HepG2 (cell line): ENCODE measurements around the gene RGP1. TPM values are rescaled to one million over a fixed set of nuclear protein-coding genes. Genes with fewer than 3 reads are reported as not detected.
A peak's percentile ranks its signal among the peaks of the same experiment; 100 is the strongest.

Source experiments
- AKNA ChIP-seq: sonication (generic); formaldehyde crosslinking; IDR thresholded peaks from 2 replicates; pipeline ENCODE4 v1.4.0; 2020; ENCODE audit warnings: missing genetic modification reagents, borderline replicate concordance
- BRCA1 ChIP-seq: sonication (generic); formaldehyde crosslinking; IDR thresholded peaks from 2 replicates; pipeline ENCODE4 v1.4.0; 2020; ENCODE audit warnings: missing genetic modification reagents
- FIP1L1 ChIP-seq: fragments of 200-400 bp; formaldehyde crosslinking; IDR thresholded peaks from 2 replicates; pipeline ENCODE4 v1.6.1; 2018; ENCODE audit warnings: low read depth, mild to moderate bottlenecking, low read length, moderate library complexity, borderline replicate concordance; ENCODE audit not compliant: insufficient read depth
- GATA4 ChIP-seq: sonication (generic); IDR thresholded peaks from 2 replicates; pipeline ENCODE4 v1.6.1; 2016; ENCODE audit warnings: antibody characterized with exemption, low read depth, borderline replicate concordance
- HDAC2 ChIP-seq: sonication (generic); formaldehyde crosslinking; IDR thresholded peaks from 2 replicates; pipeline ENCODE4 v1.4.0; 2020; ENCODE audit warnings: missing genetic modification reagents
- HDAC6 ChIP-seq: fragments of 200-600 bp; sonication (generic); IDR thresholded peaks from 2 replicates; pipeline ENCODE4 v1.7.0; 2017; ENCODE audit warnings: mild to moderate bottlenecking, antibody characterized with exemption, low read length, low read depth
- KDM3A ChIP-seq: IDR thresholded peaks from 2 replicates; pipeline ENCODE4 v1.6.1; 2018; ENCODE audit warnings: low read depth, missing compliant biosample characterization
- LCORL ChIP-seq, 2 experiments: fragments of 450-650 bp in 1 of 2; sonication (generic) in 1 of 2; formaldehyde crosslinking in 1 of 2; IDR thresholded peaks; 2 replicates each; pipeline versions ENCODE4 v1.5.0 to v1.6.1; 2017 to 2020; ENCODE audit warnings: antibody characterized with exemption in 1 of 2, missing genetic modification reagents in 1 of 2
- MTERF4 ChIP-seq: sonication (generic); formaldehyde crosslinking; IDR thresholded peaks from 2 replicates; pipeline ENCODE4 v1.8.0; 2023; ENCODE audit warnings: mild to moderate bottlenecking, missing genetic modification reagents
- NR0B2 ChIP-seq: sonication (generic); formaldehyde crosslinking; IDR thresholded peaks from 2 replicates; pipeline ENCODE4 v1.4.0; 2020; ENCODE audit warnings: mild to moderate bottlenecking, missing genetic modification reagents
- NR2F1 ChIP-seq, 2 experiments: fragments of 450-650 bp in 1 of 2; formaldehyde crosslinking in 1 of 2; IDR thresholded peaks; 2 replicates each; pipeline versions ENCODE4 v1.5.0 to v1.6.1; 2016 to 2020; ENCODE audit warnings: mild to moderate bottlenecking in 1 of 2, missing compliant biosample characterization in 1 of 2, missing genetic modification reagents in 1 of 2, moderate library complexity in 1 of 2
- PLSCR1 ChIP-seq: sonication (generic); formaldehyde crosslinking; IDR thresholded peaks from 2 replicates; pipeline ENCODE4 v1.5.0; 2020; ENCODE audit warnings: missing genetic modification reagents, mild to moderate bottlenecking, borderline replicate concordance
- SCMH1 ChIP-seq: sonication (generic); formaldehyde crosslinking; IDR thresholded peaks from 2 replicates; pipeline ENCODE4 v1.9.0; 2021; ENCODE audit warnings: missing genetic modification reagents, mild to moderate bottlenecking, borderline replicate concordance
- SOX13 ChIP-seq, 3 experiments: fragments of 450-650 bp in 1 of 3; sonication (generic) in 1 of 3; formaldehyde crosslinking in 1 of 3; IDR thresholded peaks in 2 of 3; conservative IDR thresholded peaks in 1 of 3; 2 replicates each; pipeline versions ENCODE4 v1.5.0 to v1.6.1; 2016 to 2020; ENCODE audit warnings: antibody characterized with exemption in 1 of 3, mild to moderate bottlenecking in 1 of 3, missing compliant biosample characterization in 1 of 3, missing genetic modification reagents in 1 of 3, moderate library complexity in 1 of 3
- TCF7 ChIP-seq: sonication (generic); IDR thresholded peaks from 2 replicates; pipeline ENCODE4 v1.6.1; 2016; ENCODE audit warnings: antibody characterized with exemption, low read depth
- WIZ ChIP-seq: sonication (generic); formaldehyde crosslinking; IDR thresholded peaks from 2 replicates; pipeline ENCODE4 v1.5.1; 2020; ENCODE audit warnings: mild to moderate bottlenecking, missing genetic modification reagents
- XRCC5 ChIP-seq: fragments of 200-400 bp; formaldehyde crosslinking; optimal IDR thresholded peaks from 2 replicates; pipeline ENCODE3; 2017; ENCODE audit warnings: mild to moderate bottlenecking, low read length
- ZEB1 ChIP-seq: IDR thresholded peaks from 2 replicates; pipeline ENCODE4 v1.6.1; 2012; ENCODE audit warnings: mild to moderate bottlenecking, low read depth, inconsistent platforms; ENCODE audit not compliant: insufficient replicate concordance
- ZIK1 ChIP-seq: sonication (generic); formaldehyde crosslinking; IDR thresholded peaks from 2 replicates; pipeline ENCODE4 v1.5.0; 2020; ENCODE audit warnings: mild to moderate bottlenecking, low read depth, missing genetic modification reagents, borderline replicate concordance
- ZNF446 ChIP-seq: sonication (generic); formaldehyde crosslinking; IDR thresholded peaks from 2 replicates; pipeline ENCODE4 v1.5.0; 2020; ENCODE audit warnings: mild to moderate bottlenecking, missing genetic modification reagents
- ZNF749 ChIP-seq: sonication (generic); formaldehyde crosslinking; IDR thresholded peaks from 2 replicates; pipeline ENCODE4 v1.8.0; 2022; ENCODE audit warnings: mild to moderate bottlenecking, missing genetic modification reagents, moderate library complexity, borderline replicate concordance
- polyA plus RNA-seq, 8 experiments: library from polyadenylated mRNA; depleted of rRNA in 3 of 8; stranded (reverse) in 7 of 8; unstranded in 1 of 8; fragments of >200 nt; fragmentation: Illumina TruSeq in 4 of 8; extraction: Trizol in 4 of 8; gene quantifications; 2 replicates each; pipeline versions ENCODE4 v1.2.1 to v1.2.3, GENCODE V29; 2011 to 2016; ENCODE audit warnings: low read depth in 4 of 8, missing spikeins in 1 of 8, mixed read lengths in 1 of 8; ENCODE audit not compliant: insufficient read depth in 1 of 8
- total RNA-seq, 5 experiments: library from RNA; depleted of rRNA; stranded (reverse); fragments of >200 nt; fragmentation: Illumina TruSeq; extraction: Trizol; gene quantifications; 2 replicates each; pipeline ENCODE4 v1.2.3, GENCODE V29; 2016; ENCODE audit warnings: low read depth in 1 of 5

Gene RGP1
- total and polyA plus RNA-seq, 2 of the 13 experiments (the other 11 are each of a cell fraction or from before 2014, with no cell fraction given): 12.7 to 21.0 TPM

- TF ChIP-seq HDAC2 (CRISPR knock-in tag): no peak
- no peak for TF ChIP-seq XRCC5
- 0 out of 2 replicates have a peak, but pooled peaks have one; percentile 4 for TF ChIP-seq LCORL (IDR thresholded peaks at IDR 0.05)
- TF ChIP-seq LCORL (CRISPR knock-in tag; IDR thresholded peaks at IDR 0.05): no peak
- TF ChIP-seq GATA4: 0 out of 2 replicates have a peak, but pooled peaks have one; percentile 12
- no peak; the same call in 1 of the 2 replicates for TF ChIP-seq ZNF446 (CRISPR knock-in tag)
- TF ChIP-seq SCMH1 (CRISPR knock-in tag): no peak
- TF ChIP-seq PLSCR1: no peak
- peak; percentile 38 to 73; a peak in 3 of 4 replicates for TF ChIP-seq NR2F1 (CRISPR knock-in tag; IDR thresholded peaks at IDR 0.05)
- TF ChIP-seq ZIK1 (CRISPR knock-in tag): no peak
- TF ChIP-seq WIZ (CRISPR knock-in tag): no peak
- TF ChIP-seq NR0B2 (CRISPR knock-in tag): 0 out of 2 replicates have a peak, but pooled peaks have one; percentile 16
- TF ChIP-seq FIP1L1: no peak
- no peak for TF ChIP-seq KDM3A
- no peak for TF ChIP-seq ZEB1
- no peak for TF ChIP-seq AKNA (CRISPR knock-in tag)
- TF ChIP-seq HDAC6: no peak
- TF ChIP-seq SOX13 (IDR thresholded peaks at IDR 0.05): no peak
- no peak for TF ChIP-seq SOX13 (CRISPR knock-in tag; conservative IDR thresholded peaks at IDR 0.05 in 1 of 2, IDR thresholded peaks at IDR 0.05 in 1 of 2)
- TF ChIP-seq MTERF4: no peak
- TF ChIP-seq BRCA1 (CRISPR knock-in tag): no peak
- peak; percentile 44; the same call in 1 of the 2 replicates for TF ChIP-seq ZNF749
- no peak for TF ChIP-seq TCF7
Observed at GRCh38 chr9:35731415-35732184, 17.5 kb upstream of the RGP1 start (continued).
